ENCODE results near the gene ANKFY1. TPM values are rescaled to one million over a fixed set of nuclear protein-coding genes. Genes with fewer than 3 reads are reported as not detected.
"Not testable (repeated sequence)": the region's sequence is repeated elsewhere in the genome, so short reads cannot be mapped to it uniquely, and the experiment has no call there.

Gene ANKFY1
- total and polyA plus RNA-seq, 9 of the 15 experiments (the other 6 are each of a cell fraction or from before 2014, with no cell fraction given) = 4.3 to 25.6 (median 12.2) TPM

- no peak for TF ChIP-seq ATF2 (CRISPR knock-in tag; IDR thresholded peaks at IDR 0.05)
- TF ChIP-seq ZSCAN29 (IDR thresholded peaks at IDR 0.05) = no peak
- TF ChIP-seq, protein P1, sequence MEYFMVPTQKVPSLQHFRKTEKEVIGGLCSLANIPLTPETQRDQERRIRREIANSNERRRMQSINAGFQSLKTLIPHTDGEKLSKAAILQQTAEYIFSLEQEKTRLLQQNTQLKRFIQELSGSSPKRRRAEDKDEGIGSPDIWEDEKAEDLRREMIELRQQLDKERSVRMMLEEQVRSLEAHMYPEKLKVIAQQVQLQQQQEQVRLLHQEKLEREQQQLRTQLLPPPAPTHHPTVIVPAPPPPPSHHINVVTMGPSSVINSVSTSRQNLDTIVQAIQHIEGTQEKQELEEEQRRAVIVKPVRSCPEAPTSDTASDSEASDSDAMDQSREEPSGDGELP (CRISPR knock-in tag; IDR thresholded peaks at IDR 0.05; ENCODE audit: borderline replicate concordance) = no peak
- TF ChIP-seq BCOR (IDR thresholded peaks at IDR 0.05) = no peak
- no peak for TF ChIP-seq MTA1 (IDR thresholded peaks at IDR 0.05; ENCODE audit: borderline replicate concordance)
- no peak for TF ChIP-seq EHMT2 (IDR thresholded peaks at IDR 0.05)
Measured at GRCh38 chr17:4194796-4195195, 69.0 kb downstream of the ANKFY1 start (continued).

- H3K27ac ChIP-seq (ENCODE audit: extremely low read depth, low read depth, low read length); H3K4me1 ChIP-seq (replicated peaks in 1 of 2; ENCODE audit: control insufficient read depth in 2 of 2, insufficient read depth in 2 of 2, low read length in 2 of 2); intact Hi-C loops (cut with micrococcal nuclease); H4K20me1 ChIP-seq (replicated peaks; ENCODE audit: control insufficient read depth, insufficient read depth, low read length); ATAC-seq; POLR2A ChIA-PET; H2AFZ ChIP-seq (ENCODE audit: low read depth, low read length); H3K4me2 ChIP-seq (ENCODE audit: insufficient read depth, low read length); H3K27me3 ChIP-seq (ENCODE audit: control insufficient read depth in 2 of 2, insufficient read depth in 2 of 2, low read length in 2 of 2); CTCF ChIA-PET (ENCODE audit: low intra/inter-chr PET ratio); FAIRE-seq; H3K9me3 ChIP-seq (replicated peaks; ENCODE audit: control insufficient read depth, insufficient read depth, low read depth, low read length); H3K9me1 ChIP-seq (ENCODE audit: control insufficient read depth, insufficient read depth, low read length); H3K79me2 ChIP-seq (ENCODE audit: control insufficient read depth, insufficient read depth, low read length); H3K4me3 ChIP-seq; in situ Hi-C loops (cut with MboI); BruUV-seq (replicated peaks); DNase-seq (ENCODE audit: extremely low read depth in 1 of 4, low spot score in 3 of 4); H3K9ac ChIP-seq (ENCODE audit: insufficient read depth in 1 of 2, low read depth in 2 of 2, low read length in 2 of 2): not testable (repeated sequence)
- H3K36me3 ChIP-seq (ENCODE audit: control insufficient read depth, insufficient read depth, low read length) = peaks cover 64% of the 10 kb centered on the region; the same call in 2 of the 3 replicates
- WGBS (ENCODE audit: insufficient coverage, low coverage, missing lambda C conversion rate) = 97% methylated on average over 6 of the region's 7 CpGs
Measured at GRCh38 chr17:4190791-4191190, 73.0 kb downstream of the ANKFY1 start.

All from K562 (cell line).